Measurements from ENCODE around the gene CXCL17.

GRCh38 chr19:42407085-42407815, 35.5 kb downstream of the CXCL17 start:
- no peak for TF ChIP-seq CTCF (IDR thresholded peaks at IDR 0.05; ENCODE audit: low read depth, low read length, poor library complexity, severe bottlenecking)
- TF ChIP-seq EZH2phosphoT487 (IDR thresholded peaks at IDR 0.05; ENCODE audit: borderline replicate concordance, low read length), result no peak

Data from DOHH2 (cell line).